NCI-H2107 treated with DMSO at 0.1 percent for 48 hours (cell line): ENCODE measurements around the gene FGF13.

Experiments used
- DNase-seq: peaks from one replicate; lab custom pipeline; 2025; ENCODE audit not compliant: unreplicated experiment; lab: John Stamatoyannopoulos, UW

Gene FGF13

GRCh38 chrX:138711399-138712347 is at the start of gene FGF13:
Gene FGF13, minus strand, starts transcription at chrX:138711717. Its CDS starts 714 bp downstream, at chrX:138711003.
- no peak for DNase-seq

- DNase-seq = no peak
Measured at GRCh38 chrX:138759217-138759943, 47.9 kb upstream of the FGF13 start.

- no peak for DNase-seq
Measured at GRCh38 chrX:138756234-138756633, 44.7 kb upstream of the FGF13 start.

- DNase-seq = no peak
Measured at GRCh38 chrX:138754861-138755260, 43.3 kb upstream of the FGF13 start.

GRCh38 chrX:138748480-138748879 is 37.0 kb upstream of the FGF13 start:
- DNase-seq = peak; percentile 1

- peak; percentile 3 for DNase-seq
Measured at GRCh38 chrX:138745196-138745595, 33.7 kb upstream of the FGF13 start.

GRCh38 chrX:138742217-138742616 is 30.7 kb upstream of the FGF13 start:
- no peak for DNase-seq

GRCh38 chrX:138740341-138740740 is 28.8 kb upstream of the FGF13 start:
- no peak for DNase-seq

GRCh38 chrX:138723301-138723700 is 11.8 kb upstream of the FGF13 start:
- no peak for DNase-seq

- DNase-seq = no peak
Measured at GRCh38 chrX:138719396-138719795, 7.9 kb upstream of the FGF13 start.

GRCh38 chrX:138718941-138719340 is 7.4 kb upstream of the FGF13 start:
- DNase-seq = no peak

GRCh38 chrX:138710866-138711341 is 613 bp downstream of the FGF13 start:
- DNase-seq = no peak

GRCh38 chrX:138709886-138710791 is 1.4 kb downstream of the FGF13 start:
- no peak for DNase-seq

- no peak for DNase-seq
Measured at GRCh38 chrX:138708268-138708667, 3.2 kb downstream of the FGF13 start.

GRCh38 chrX:138704596-138704995 is 6.9 kb downstream of the FGF13 start:
- no peak for DNase-seq

GRCh38 chrX:138704101-138704500 is 7.4 kb downstream of the FGF13 start:
- no peak for DNase-seq

- DNase-seq = no peak
Measured at GRCh38 chrX:138692591-138692990, 18.9 kb downstream of the FGF13 start.

- no peak for DNase-seq
Measured at GRCh38 chrX:138691186-138691585, 20.3 kb downstream of the FGF13 start.

GRCh38 chrX:138690591-138690990 is 20.9 kb downstream of the FGF13 start:
- DNase-seq = no peak

- no peak for DNase-seq
Measured at GRCh38 chrX:138683600-138683999, 27.9 kb downstream of the FGF13 start.

GRCh38 chrX:138669693-138670092 is 41.8 kb downstream of the FGF13 start:
- DNase-seq = no peak
